Measurements from ENCODE around the gene RPH3AL. TPM values are rescaled to one million over a fixed set of nuclear protein-coding genes. Genes with fewer than 3 reads are reported as not detected.

Gene RPH3AL
- total and polyA plus RNA-seq, 10 of the 15 experiments (the other 5 are each of a cell fraction or from before 2014, with no cell fraction given): 0.04 to 1.2 (median 0.47) TPM; not detected in 2

- no peak for TF ChIP-seq RUNX3 (IDR thresholded peaks at IDR 0.05; ENCODE audit: low read length)
- TF ChIP-seq CREM (IDR thresholded peaks at IDR 0.05; ENCODE audit: low read depth): no peak
- no peak for TF ChIP-seq HCFC1 (IDR thresholded peaks at IDR 0.05; ENCODE audit: low read length)
- TF ChIP-seq RB1 (IDR thresholded peaks at IDR 0.05; ENCODE audit: borderline replicate concordance): no peak
- no peak for TF ChIP-seq CEBPB (IDR thresholded peaks at IDR 0.05; ENCODE audit: borderline replicate concordance in 1 of 2, low read depth in 2 of 2, low read length in 2 of 2)
- no peak for TF ChIP-seq E4F1 (IDR thresholded peaks at IDR 0.05; ENCODE audit: borderline replicate concordance, partially characterized antibody)
- TF ChIP-seq BCL11A (IDR thresholded peaks at IDR 0.05; ENCODE audit: low read depth, low read length): no peak
- TF ChIP-seq ATF2 (IDR thresholded peaks at IDR 0.05; ENCODE audit: low read length): no peak
- no peak for TF ChIP-seq SP1 (IDR thresholded peaks at IDR 0.05; ENCODE audit: low read depth, low read length)
- TF ChIP-seq ZBED1 (IDR thresholded peaks at IDR 0.05; ENCODE audit: borderline replicate concordance): no peak
- H3K4me3 ChIP-seq: no peak overlapping the region
- ChIA-PET CTCF (no interaction called here), POLR2A (no interaction called here), RAD21 (ENCODE audit: unreplicated experiment) (no interaction called here), SMC1A (ENCODE audit: uncharacterized antibody, unreplicated experiment) (no interaction called here)
- no peak overlapping the region for H3K27ac ChIP-seq (ENCODE audit: control insufficient read depth, insufficient read depth)
- H3K79me2 ChIP-seq (ENCODE audit: control insufficient read depth, insufficient read depth, low read length): no peaks in the 10 kb centered on the region
- in situ Hi-C loops (cut with MboI) (no loop called here), intact Hi-C loops (cut with micrococcal nuclease; ENCODE audit: unreplicated experiment) (no loop called here)
- H4K20me1 ChIP-seq (ENCODE audit: control insufficient read depth, insufficient read depth): no peaks in the 10 kb centered on the region
- no peak overlapping the region for H3K9ac ChIP-seq (ENCODE audit: control insufficient read depth, insufficient read depth, low read length)
- H3K27me3 ChIP-seq (replicated peaks in 1 of 2; ENCODE audit: control insufficient read depth in 2 of 2, insufficient read depth in 2 of 2, low read length in 1 of 2): no peaks in the 10 kb centered on the region; a peak in 2 of 4 replicates
- WGBS (ENCODE audit: insufficient coverage, insufficient replicate concordance, low lambda C conversion rate, missing lambda C conversion rate): 60% methylated on average over 3 of the region's 5 CpGs
- H2AFZ ChIP-seq (ENCODE audit: control insufficient read depth, low read depth, low read length): no peak overlapping the region
- no TSS peak for BruUV-seq (replicated peaks)
- ATAC-seq (no peak), FAIRE-seq (no peak), DNase-seq (ENCODE audit: low read depth, low spot score) (no peak)
- H3K36me3 ChIP-seq (ENCODE audit: control insufficient read depth in 2 of 2, insufficient read depth in 2 of 2, low read length in 1 of 2): no peaks in the 10 kb centered on the region
- H3K4me1 ChIP-seq (ENCODE audit: control insufficient read depth, insufficient read depth, low read length): no peaks in the 10 kb centered on the region; the same call in 1 of the 2 replicates
- H3K4me2 ChIP-seq (ENCODE audit: control insufficient read depth, insufficient read depth): no peak overlapping the region
- H3K9me3 ChIP-seq (replicated peaks; ENCODE audit: control insufficient read depth, insufficient read depth, low read length): no peaks in the 10 kb centered on the region
Measured at GRCh38 chr17:343875-344752, 8.5 kb downstream of the RPH3AL start.
